GM21619 (cell line): Measurements from ENCODE around the gene FOSB.

Source experiments
- ATAC-seq: cut with Tn5 transposase; IDR thresholded peaks from one replicate; pipeline ENCODE4 v1.9.1; 2021; ENCODE audit not compliant: unreplicated experiment

FOSB gene

DNA sequence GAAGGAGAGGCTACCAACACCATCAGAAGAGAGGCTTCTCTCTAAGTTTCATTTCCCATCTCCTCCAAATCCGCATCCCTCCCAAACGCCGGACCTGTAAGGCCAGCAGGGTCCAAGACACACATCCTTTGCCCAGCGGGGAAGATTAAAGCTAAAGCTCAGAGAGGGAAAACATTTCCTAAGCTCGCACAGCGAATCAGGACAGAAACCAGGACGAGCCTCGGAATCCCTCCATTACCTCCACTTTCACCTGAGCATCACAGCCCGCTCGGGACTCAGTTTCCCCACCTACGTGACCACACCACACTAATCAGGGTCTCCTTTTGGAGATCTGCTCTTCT, 711 bp upstream of the FOSB start:
- no peak for ATAC-seq

DNA sequence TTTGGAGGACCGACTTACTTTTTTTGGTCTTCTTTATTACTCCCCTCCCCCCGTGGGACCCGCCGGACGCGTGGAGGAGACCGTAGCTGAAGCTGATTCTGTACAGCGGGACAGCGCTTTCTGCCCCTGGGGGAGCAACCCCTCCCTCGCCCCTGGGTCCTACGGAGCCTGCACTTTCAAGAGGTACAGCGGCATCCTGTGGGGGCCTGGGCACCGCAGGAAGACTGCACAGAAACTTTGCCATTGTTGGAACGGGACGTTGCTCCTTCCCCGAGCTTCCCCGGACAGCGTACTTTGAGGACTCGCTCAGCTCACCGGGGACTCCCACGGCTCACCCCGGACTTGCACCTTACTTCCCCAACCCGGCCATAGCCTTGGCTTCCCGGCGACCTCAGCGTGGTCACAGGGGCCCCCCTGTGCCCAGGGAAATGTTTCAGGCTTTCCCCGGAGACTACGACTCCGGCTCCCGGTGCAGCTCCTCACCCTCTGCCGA, 409 bp downstream of the FOSB start:
- no peak for ATAC-seq

DNA sequence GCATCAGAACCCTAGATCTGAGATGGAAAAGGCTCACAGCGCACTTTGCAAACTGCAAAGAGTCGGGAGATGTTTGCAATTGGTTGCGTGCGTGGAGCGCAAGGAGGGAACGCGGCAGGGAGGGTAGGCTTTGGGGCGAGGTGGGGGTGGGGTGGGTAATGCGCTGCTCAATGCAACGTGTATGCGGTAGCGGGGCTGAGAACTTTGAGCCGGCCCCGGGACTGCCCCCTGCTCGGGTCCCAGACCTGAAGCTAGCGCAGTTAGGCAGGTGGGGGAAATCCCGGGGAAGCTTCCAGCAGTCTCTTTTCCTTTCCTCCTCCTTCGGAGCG, 971 bp downstream of the FOSB start:
- ATAC-seq = no peak

DNA sequence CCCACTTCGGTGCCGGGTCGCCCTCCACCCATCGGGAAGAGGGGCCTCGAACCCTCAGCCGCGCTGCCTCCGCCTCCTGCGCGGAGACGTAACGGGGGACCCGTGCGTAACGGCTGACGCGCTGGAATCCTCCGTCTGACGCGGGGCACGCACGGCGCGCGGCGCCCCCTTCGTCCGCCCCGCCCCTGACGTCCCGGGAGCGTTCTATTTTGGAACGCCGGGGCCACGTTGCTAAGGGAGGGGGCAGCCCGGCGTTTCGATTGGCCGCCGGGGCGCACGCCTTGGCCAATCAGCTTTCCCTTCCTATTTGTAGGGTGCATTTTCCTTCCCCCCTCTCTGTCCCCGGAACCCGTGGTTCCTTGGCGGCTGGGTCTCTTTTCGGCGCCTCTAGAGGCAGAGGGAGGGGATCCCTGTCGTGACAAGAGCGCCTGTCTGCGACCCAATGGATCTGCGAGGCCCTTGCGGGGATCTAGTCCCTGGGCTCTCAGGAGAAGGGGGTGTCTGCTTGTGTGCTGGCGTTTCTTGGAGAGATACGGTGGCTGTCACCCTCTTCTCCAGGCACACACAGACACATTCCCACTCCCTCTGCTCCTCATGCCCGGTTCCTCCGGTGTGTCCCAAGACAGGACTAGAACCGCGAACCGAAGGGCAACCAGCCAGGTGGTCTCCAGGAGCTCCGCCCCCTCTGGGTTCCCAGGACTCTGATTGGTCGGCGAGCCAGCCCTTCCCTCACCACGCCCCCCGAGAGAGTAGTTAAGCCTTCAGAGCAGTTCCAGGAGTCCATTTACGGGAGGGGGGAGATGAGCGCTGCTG, 1.5 kb downstream of the FOSB start:
- ATAC-seq = peak; percentile 45

DNA sequence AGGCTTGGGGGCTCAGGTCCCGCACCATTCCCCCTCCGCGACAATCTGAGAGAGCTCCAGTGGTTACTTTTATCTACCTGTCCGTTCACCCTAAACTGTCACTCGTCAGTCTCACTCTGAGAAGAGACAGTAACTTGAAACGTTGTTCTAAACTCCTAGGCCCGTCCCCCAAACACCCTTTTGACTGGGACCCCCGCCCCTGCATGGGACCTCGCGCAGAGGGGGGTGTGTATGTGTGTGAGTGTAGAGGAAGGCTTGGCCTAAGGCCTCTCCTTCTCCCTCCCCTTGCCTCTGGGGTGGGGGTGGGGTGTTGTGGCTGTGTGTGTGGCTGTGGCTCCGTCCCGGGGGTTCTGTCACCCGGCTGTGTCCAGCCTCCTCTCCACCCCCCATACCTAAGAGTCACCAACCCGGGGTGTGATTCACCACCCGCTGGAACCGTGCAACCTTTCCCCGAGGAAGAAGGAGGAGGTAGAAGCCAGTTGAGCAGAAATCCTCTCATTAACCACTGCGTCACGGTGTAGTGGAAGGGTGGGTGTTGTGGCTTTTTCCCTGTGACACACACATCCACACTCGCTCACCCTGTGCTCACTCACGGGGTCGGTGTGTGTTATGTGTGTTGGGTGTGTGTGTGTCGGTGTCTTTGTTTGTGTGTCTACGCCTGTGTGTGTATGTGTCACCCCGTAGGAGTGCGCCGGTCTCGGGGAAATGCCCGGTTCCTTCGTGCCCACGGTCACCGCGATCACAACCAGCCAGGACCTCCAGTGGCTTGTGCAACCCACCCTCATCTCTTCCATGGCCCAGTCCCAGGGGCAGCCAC, 2.4 kb downstream of the FOSB start:
- ATAC-seq = no peak

DNA sequence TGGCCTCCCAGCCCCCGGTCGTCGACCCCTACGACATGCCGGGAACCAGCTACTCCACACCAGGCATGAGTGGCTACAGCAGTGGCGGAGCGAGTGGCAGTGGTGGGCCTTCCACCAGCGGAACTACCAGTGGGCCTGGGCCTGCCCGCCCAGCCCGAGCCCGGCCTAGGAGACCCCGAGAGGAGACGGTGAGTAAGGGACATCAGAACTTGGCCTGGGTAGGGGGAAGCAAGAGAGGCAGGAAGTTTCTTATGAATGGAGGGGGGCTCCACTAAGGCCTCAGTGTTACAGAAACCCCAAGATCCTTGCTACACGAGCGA, 2.9 kb downstream of the FOSB start:
- no peak for ATAC-seq

DNA sequence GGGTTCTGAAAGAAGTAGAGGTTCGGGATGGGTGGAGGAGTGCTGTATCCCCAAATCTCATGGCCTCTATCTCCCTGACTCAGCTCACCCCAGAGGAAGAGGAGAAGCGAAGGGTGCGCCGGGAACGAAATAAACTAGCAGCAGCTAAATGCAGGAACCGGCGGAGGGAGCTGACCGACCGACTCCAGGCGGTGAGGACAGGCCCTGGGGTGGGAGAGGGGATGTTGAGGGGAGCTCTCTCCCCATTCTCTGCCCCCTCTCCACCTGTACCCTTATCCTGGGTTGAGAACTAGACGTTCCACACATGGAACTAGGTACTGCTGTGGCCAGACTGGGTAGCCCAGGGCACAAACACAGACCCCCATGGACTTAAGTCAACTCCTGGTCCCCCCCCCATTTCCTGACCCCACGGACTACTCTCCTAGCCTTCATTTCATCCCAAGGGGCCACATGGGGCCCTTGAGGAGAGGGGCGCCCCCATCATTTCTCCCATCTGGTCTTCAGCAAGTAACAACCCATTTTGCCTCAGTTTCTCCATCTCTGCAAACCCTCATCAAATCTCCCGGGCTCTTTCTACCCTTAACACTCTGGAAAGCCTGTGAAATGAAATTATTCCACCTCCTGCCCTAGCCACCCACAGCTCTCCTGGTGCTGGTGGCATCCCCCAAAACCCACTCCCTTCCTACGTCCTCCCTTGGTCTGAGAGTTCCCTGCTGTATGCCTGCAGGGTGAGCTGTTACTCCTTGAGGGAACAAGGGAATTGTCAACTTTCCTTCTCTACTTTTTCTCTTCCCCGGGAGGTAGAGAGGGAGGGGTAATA, 3.5 kb downstream of the FOSB start:
- no peak for ATAC-seq

DNA sequence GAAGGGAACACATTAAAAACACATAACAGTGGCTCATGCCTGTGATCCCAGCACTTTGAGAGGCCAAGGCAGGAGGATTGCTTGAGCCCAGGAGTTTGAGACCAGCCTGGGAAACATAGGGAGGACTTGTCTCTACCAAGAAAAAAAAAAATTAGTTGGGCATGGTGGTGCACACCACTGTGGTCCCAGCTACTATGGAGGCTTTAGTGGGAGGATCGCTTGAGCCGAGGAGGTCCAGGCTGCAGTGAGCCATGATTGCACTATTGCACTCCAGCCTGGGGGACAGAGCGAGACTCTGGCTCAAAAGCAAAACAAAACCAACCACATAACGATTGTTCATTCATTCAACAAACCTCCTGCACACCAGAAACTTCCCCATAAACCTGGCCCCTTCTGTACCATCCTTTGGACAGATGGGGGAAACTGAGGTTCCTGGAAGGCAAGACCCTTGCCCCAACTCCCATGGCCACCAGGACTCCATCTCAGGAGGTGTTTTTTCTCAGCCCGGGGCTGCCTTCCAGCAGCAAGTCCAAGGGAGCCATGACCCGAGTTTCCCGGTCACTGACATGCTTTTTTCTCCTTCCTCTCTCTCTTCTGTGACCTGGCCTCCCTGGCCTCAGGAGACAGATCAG, 4.3 kb downstream of the FOSB start:
- no peak for ATAC-seq

DNA sequence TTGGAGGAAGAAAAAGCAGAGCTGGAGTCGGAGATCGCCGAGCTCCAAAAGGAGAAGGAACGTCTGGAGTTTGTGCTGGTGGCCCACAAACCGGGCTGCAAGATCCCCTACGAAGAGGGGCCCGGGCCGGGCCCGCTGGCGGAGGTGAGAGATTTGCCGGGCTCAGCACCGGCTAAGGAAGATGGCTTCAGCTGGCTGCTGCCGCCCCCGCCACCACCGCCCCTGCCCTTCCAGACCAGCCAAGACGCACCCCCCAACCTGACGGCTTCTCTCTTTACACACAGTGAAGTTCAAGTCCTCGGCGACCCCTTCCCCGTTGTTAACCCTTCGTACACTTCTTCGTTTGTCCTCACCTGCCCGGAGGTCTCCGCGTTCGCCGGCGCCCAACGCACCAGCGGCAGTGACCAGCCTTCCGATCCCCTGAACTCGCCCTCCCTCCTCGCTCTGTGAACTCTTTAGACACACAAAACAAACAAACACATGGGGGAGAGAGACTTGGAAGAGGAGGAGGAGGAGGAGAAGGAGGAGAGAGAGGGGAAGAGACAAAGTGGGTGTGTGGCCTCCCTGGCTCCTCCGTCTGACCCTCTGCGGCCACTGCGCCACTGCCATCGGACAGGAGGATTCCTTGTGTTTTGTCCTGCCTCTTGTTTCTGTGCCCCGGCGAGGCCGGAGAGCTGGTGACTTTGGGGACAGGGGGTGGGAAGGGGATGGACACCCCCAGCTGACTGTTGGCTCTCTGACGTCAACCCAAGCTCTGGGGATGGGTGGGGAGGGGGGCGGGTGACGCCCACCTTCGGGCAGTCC, 5.0 kb downstream of the FOSB start:
- no peak for ATAC-seq

DNA sequence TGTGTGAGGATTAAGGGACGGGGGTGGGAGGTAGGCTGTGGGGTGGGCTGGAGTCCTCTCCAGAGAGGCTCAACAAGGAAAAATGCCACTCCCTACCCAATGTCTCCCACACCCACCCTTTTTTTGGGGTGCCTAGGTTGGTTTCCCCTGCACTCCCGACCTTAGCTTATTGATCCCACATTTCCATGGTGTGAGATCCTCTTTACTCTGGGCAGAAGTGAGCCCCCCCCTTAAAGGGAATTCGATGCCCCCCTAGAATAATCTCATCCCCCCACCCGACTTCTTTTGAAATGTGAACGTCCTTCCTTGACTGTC, 5.5 kb downstream of the FOSB start:
- no peak for ATAC-seq

DNA sequence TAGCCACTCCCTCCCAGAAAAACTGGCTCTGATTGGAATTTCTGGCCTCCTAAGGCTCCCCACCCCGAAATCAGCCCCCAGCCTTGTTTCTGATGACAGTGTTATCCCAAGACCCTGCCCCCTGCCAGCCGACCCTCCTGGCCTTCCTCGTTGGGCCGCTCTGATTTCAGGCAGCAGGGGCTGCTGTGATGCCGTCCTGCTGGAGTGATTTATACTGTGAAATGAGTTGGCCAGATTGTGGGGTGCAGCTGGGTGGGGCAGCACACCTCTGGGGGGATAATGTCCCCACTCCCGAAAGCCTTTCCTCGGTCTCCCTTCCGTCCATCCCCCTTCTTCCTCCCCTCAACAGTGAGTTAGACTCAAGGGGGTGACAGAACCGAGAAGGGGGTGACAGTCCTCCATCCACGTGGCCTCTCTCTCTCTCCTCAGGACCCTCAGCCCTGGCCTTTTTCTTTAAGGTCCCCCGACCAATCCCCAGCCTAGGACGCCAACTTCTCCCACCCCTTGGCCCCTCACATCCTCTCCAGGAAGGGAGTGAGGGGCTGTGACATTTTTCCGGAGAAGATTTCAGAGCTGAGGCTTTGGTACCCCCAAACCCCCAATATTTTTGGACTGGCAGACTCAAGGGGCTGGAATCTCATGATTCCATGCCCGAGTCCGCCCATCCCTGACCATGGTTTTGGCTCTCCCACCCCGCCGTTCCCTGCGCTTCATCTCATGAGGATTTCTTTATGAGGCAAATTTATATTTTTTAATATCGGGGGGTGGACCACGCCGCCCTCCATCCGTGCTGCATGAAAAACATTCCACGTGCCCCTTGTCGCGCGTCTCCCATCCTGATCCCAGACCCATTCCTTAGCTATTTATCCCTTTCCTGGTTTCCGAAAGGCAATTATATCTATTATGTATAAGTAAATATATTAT, 6.1 kb downstream of the FOSB start:
- ATAC-seq = no peak

DNA sequence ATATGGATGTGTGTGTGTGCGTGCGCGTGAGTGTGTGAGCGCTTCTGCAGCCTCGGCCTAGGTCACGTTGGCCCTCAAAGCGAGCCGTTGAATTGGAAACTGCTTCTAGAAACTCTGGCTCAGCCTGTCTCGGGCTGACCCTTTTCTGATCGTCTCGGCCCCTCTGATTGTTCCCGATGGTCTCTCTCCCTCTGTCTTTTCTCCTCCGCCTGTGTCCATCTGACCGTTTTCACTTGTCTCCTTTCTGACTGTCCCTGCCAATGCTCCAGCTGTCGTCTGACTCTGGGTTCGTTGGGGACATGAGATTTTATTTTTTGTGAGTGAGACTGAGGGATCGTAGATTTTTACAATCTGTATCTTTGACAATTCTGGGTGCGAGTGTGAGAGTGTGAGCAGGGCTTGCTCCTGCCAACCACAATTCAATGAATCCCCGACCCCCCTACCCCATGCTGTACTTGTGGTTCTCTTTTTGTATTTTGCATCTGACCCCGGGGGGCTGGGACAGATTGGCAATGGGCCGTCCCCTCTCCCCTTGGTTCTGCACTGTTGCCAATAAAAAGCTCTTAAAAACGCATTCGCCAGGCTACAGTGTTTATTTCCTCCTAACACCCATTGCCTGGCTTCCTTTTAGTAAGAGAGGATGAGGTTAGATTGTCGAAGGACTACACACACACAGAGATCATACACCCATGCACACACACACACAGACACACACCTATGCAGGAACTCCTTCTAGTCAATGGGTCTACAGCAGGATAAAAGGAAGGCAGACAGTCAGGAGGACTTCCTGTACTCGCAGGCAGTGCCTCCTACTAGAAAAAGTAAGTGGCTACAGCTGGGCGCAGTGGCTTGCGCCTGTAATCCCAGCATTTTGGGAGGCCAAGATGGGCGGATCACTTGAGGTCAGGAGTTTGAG, 7.1 kb downstream of the FOSB start:
- no peak for ATAC-seq

DNA sequence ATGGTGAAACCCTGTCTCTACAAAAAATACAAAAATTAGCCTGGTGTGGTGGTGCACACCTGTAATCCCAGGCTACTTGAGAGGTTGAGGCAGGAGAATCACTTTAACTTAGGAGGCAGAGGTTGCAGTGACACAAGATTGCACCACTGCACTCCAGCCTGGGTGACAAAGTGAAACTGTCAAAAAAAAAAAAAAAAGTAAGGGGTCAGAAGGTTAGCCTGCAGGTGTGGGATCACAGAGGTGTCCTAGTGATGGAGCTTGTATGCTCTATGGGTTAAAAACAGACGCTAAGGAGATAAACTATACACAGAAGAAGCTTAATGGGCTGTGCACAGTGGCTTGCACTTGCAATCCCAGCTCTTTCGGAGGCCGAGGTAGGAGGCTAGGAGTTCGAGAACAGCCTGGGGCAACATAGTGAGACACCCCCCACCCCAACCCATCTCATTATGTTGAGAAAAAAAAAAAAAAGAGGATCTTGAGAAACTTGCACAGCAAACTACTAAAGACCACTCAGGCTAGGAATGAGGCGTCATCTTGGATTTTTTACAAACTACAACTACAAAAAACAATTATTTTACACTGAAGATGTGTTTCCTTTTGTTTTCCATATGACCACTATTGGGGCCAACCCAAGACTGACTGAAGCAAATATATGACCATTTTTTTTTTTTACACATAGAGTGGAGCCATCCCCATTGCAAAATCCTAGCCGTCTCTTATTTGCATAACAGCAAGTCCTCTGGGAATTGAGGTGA, 7.9 kb downstream of the FOSB start:
- no peak for ATAC-seq

DNA sequence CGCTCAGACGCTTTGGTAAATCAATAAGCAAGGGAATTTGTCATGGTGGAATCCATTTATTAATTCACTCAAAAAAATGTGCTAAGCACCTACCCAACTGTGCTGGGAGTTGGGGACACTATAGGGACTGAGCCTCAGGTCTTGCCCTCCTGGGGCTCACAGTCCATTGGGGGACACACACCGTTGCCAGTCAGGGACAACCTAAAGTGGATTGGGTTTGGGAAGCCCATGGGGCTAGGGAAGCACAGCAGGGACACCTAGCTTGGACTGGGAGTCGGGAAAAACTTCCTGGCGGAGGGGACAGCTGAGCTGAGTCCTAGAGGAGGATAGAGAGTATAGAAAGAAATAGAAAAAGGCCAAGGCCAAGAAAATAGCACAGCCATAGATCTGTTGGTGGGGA, 8.5 kb downstream of the FOSB start:
- ATAC-seq = no peak

DNA sequence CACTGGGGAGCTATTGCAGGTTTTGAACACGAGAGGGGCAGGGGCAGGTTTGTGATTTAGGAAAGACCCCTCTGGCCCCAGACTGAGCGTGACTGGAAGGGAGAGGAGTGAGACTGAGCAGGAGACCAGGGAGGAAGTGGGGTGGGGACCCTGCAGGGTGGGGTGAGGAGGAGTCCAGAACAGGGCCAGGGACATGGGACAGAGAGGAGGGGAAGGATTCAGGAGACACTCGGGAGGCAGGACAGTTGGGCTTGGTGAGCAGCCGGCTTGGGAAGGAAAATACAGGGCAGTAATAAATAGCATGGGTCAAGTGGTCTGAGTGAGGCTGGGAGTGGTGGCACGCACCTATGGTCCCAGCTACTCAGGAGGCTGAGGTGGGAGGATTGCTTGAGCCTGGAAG, 9.4 kb downstream of the FOSB start:
- no peak for ATAC-seq

DNA sequence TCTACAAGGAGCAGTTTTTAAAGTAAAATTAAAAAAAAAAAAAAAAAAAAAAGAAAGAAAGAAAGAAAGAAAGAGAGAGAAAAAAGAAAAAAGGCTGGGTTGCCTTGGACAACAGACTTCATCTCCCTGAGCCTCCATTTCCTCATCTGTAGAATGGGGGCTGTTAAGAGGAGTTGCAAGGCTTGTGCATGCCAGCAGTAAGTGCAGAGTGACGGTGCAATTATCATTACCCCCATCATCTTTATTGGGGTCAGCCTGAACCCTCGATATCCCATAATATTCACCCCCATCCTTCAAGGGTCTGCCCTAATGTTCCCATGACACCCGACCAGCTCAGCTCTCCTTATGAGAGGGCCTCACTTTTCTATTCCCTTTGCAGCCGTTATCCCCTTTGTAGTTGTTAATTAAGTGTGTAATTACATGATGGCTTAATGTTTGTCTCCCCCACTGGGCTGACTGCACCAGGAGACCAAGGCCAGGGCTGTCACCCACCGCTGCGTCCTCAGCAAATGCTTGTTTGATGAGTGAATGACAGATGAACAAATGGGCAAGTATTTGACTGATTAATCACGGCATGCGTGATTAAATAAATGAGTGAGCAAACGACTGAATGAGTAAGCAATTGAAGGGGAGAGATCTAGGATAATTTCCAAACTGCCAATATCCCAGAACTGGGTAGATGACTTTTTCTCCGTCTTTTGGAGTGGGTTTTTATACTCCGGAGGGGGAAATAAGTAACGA, 10.1 kb downstream of the FOSB start:
- ATAC-seq = no peak
